ENCODE data around the gene ARPC1B.
"Not testable (repeated sequence)": the region's sequence is repeated elsewhere in the genome, so short reads cannot be mapped to it uniquely, and the experiment has no call there.

The ARPC1B gene

DNA sequence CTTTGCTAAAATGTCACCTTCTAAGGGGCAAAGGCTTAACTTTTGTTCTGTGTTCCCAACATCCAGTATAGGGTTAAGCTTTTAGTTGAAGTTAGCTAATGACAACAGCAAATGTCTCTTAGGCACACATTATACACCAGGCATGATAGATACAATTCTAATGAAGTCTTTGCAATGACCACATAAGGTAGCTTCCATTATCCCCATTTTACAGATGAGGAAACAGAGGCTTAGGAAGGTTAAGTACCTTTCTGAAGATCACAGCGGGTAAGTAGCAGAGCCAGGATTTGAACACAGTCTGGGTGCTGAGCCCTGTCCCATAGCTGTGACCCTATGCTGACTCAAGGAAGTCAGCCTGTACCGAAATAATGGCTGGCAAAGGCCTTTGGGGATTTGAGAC, 36.1 kb downstream of the ARPC1B start:
- DNase-seq = no peak

GRCh38 chr7:99415513-99416127, 41.1 kb downstream of the ARPC1B start:
- DNase-seq = peak; percentile 5

DNA sequence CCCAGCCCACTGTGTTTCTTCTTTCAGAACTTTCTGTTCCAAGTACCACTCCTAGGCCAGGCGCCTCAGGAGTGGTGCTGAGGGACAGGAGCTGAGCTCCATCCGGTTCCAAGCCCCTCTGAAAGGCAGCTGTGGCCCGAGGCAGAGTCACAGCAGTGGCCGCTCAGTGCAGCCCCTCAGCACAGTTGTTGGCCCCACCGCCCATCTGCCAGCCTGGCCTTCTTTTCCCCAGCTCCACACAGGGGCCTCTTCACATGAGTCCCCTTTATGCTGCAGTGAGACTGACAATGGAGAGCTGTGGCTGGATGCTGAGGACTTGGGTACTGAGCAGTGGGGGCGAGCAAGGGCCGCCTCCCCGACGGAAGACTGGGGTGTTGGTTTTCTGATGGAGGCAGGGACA, 43.7 kb downstream of the ARPC1B start:
- DNase-seq = no peak

GRCh38 chr7:99419323-99420021, 44.9 kb downstream of the ARPC1B start:
- DNase-seq = no peak

GRCh38 chr7:99420213-99420612, 45.7 kb downstream of the ARPC1B start:
- no peak for DNase-seq

- DNase-seq = no peak
Observed at GRCh38 chr7:99420986-99421385, 46.5 kb downstream of the ARPC1B start.

- no peak for DNase-seq
Observed at GRCh38 chr7:99422186-99422585, 47.7 kb downstream of the ARPC1B start.

DNA sequence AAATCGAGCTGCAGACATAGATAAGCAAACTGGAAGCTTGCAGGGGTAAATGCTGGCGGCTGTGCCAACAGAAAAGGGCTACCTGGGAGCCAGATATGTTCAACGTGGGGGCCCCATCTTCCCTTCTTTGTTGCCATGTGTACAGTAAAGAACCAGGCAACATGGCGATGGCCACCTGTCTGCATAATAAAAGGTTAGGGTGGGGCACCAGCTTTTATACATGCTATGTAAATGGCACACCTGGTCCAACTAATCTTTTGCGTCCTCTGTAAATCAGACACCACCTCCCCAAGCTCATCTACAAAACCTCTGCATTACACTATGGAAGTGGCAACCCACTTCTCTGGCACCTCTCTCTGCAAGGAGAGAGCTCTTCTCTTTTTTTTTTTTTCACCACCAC, 48.1 kb downstream of the ARPC1B start:
- DNase-seq = peak; percentile 81

GRCh38 chr7:99424932-99425730, 50.6 kb downstream of the ARPC1B start:
- no peak for DNase-seq

- no peak for DNase-seq
Observed at GRCh38 chr7:99428972-99429566, 54.5 kb downstream of the ARPC1B start.

GRCh38 chr7:99429756-99430155, 55.2 kb downstream of the ARPC1B start:
- DNase-seq = no peak

GRCh38 chr7:99431756-99432540, 57.4 kb downstream of the ARPC1B start:
- DNase-seq = not testable (repeated sequence)

DNA sequence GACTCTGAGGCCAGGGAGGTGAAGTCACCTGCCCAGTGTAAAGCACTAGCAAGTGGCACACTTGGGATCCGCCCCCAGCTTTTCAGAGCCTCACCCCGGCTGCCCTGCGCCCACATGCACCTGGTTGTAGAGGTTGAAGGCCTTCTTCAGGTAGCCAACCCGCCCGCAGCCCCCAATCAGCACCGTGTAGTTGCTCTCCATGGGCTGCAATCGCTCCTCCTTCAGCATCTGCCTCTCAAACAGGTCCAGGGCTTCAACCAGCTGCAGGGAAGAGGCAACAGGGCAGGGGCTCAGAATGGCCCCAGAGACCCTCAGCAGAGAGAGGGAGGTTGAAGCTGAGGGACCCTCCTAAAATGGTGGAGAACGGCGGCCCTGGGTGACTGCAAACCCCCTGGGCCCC, 58.6 kb downstream of the ARPC1B start:
- DNase-seq = no peak

- no peak for DNase-seq
Observed at GRCh38 chr7:99437946-99438572, 63.5 kb downstream of the ARPC1B start.

DNA sequence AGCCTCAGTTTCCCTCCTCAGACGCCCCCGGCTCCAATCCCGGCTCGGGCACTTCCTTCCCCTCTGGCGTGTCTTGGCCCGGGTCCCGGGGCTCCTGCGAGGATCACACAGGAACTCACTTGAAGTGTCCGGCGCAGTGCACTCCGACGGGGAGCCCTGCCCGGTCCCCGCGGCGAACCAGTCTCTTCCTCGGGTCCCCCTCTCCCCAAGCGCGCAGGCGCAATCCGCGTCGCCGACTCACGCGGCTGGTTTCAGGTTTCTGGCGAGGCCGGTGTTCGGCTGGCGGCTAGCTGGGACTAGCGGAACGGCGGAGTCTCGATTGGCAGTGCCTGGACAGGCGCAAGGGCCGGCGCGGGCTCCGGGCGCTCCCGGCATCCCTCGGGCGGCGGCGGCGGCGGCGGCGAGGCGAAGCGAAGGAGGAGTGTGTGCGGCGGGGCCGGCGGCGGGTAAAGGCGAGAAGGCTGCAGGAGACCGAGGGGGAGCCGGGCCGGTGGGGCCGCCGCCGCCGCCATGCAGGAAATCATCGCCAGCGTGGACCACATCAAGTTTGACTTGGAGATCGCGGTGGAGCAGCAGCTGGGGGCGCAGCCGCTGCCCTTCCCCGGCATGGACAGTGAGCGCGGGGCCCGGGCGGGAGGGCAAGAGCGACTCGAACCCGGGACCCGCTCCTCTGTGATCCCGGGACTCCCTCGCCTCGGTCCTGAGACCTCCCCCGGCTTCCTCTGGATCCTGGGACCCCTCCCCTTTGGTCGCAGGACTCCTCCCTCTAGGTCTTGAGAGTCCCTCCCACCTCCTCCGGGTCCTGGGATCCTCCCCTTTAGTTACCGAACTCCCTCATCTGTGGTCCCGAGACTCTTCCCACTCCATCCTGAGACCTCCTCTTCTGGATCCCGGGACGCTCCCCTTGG, 64.3 kb downstream of the ARPC1B start, which contains the start of the genes CPSF4 and PTCD1:
Gene CPSF4, plus strand, starts transcription at position 371 of the 908 bp plus-strand sequence. Its CDS starts 140 bp downstream, at position 511.
Gene PTCD1, minus strand, starts transcription at position 226 of the 908 bp plus-strand sequence. CDS start 3,556 bp downstream, outside the sequence.
- DNase-seq = peak; percentile 95

DNA sequence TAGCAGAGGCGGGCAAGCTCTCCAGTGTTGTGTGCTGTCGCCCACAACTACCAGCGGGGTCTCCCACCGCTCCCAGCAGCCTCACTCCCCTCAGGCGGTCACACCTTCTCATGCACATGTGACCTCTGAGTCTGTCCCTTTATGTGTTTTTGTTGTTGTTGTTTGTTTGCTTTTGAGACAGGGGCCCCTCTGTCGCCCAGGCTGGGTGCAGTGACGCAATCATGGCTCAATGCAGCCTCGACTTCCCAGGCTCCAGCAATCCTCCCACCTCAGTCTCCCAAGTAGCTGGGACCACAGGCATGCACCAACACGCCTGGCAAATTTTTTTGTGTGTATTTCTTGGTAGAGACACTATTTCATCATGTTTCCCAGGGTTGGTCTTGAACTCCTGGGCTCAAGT, 65.7 kb downstream of the ARPC1B start:
- no peak for DNase-seq

All from NCI-H526 treated with DMSO at 0.1 percent for 48 hours (cell line).